HFF-Myc (cell line): ENCODE measurements around the gene CELF5.
"Not testable (repeated sequence)": the region's sequence is repeated elsewhere in the genome, so short reads cannot be mapped to it uniquely, and the experiment has no call there.

Experiments
- DNase-seq: peaks from one replicate; pipeline ENCODE4 v3.0.0-alpha.2; 2011; ENCODE audit warnings: low read depth; ENCODE audit errors: extremely low read depth
- H3K4me3 ChIP-seq: replicated peaks from 2 replicates; pipeline ENCODE4 v1.5.1; 2011; ENCODE audit warnings: low read depth, mild to moderate bottlenecking, control low read depth, low read length
- TF ChIP-seq, protein P1 (sequence below): IDR thresholded peaks from 2 replicates; pipeline ENCODE4 v1.5.1; 2012; ENCODE audit warnings: mild to moderate bottlenecking, low read depth, low read length, control low read depth; ENCODE audit errors: missing control alignments

Gene CELF5

GRCh38 chr19:3198901-3199700 lies 25.4 kb upstream of the CELF5 start:
- no peak for DNase-seq
- TF ChIP-seq, protein P1, sequence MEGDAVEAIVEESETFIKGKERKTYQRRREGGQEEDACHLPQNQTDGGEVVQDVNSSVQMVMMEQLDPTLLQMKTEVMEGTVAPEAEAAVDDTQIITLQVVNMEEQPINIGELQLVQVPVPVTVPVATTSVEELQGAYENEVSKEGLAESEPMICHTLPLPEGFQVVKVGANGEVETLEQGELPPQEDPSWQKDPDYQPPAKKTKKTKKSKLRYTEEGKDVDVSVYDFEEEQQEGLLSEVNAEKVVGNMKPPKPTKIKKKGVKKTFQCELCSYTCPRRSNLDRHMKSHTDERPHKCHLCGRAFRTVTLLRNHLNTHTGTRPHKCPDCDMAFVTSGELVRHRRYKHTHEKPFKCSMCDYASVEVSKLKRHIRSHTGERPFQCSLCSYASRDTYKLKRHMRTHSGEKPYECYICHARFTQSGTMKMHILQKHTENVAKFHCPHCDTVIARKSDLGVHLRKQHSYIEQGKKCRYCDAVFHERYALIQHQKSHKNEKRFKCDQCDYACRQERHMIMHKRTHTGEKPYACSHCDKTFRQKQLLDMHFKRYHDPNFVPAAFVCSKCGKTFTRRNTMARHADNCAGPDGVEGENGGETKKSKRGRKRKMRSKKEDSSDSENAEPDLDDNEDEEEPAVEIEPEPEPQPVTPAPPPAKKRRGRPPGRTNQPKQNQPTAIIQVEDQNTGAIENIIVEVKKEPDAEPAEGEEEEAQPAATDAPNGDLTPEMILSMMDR, result no peak
- H3K4me3 ChIP-seq, result no peak overlapping the region

GRCh38 chr19:3201072-3201700 lies 23.3 kb upstream of the CELF5 start:
- DNase-seq, result no peak
- TF ChIP-seq, protein P1, result no peak
- H3K4me3 ChIP-seq, result no peak overlapping the region

- TF ChIP-seq, protein P1, result no peak
- no peak for DNase-seq
- no peak overlapping the region for H3K4me3 ChIP-seq
Observed at GRCh38 chr19:3201911-3202310, 22.6 kb upstream of the CELF5 start.

DNA sequence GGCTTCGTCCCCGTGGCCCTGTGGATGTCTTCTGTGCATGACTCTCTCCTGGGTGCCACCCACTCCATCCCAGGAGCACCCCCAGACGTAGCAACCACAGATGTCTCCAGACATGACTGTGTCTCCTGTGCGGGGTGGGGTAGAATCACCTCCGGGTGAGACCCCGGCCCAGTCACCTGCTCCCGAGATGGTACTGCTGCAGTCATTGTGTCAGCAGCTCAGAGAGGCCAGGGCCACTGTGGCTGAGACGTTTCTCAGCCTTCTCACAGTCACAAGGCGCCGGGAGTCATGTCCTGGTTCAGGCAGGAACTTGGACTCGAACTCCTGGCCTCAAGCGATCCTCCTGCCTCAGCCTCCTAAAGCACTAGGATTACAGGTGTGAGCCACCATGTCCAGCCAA lies 22.1 kb upstream of the CELF5 start:
- DNase-seq, result no peak
- no peak overlapping the region for H3K4me3 ChIP-seq
- TF ChIP-seq, protein P1, result no peak

GRCh38 chr19:3202895-3203294 lies 21.6 kb upstream of the CELF5 start:
- not testable (repeated sequence) for H3K4me3 ChIP-seq, DNase-seq

GRCh38 chr19:3203805-3204645 lies 20.4 kb upstream of the CELF5 start:
- H3K4me3 ChIP-seq, result no peak overlapping the region
- no peak for DNase-seq
- TF ChIP-seq, protein P1, result no peak

DNA sequence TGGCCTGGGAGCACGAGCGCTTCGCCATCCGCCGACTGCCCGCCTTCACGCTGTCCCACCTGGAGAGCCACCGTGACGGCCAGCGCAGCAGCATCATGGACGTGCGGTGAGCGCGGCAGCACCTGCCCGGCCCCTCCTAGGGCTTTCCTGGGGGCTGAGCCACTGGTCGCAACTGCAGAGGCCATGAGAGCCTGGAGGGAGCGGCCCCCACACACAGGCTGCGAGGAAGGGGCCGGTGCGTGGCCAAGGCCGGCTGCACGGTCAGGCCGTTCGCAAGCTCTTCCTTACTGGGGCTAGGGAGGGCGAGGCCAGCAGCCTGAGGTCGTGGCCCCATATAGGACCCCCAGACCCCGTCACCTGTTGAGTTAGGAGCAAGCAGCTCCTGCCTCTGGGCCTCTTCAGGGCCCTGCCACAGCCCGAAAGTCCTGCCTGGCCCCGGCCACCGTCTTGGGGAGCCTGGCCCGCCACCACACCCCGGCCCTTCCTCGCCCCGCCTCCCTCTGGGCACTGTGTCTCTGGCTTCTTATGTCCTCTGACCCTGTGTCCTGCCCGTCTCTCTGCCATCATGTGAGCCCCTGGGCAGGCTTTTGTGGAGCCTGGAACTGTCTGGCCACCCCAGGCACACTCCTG lies 19.7 kb upstream of the CELF5 start:
- TF ChIP-seq, protein P1, result no peak
- DNase-seq, result no peak
- H3K4me3 ChIP-seq, result no peak overlapping the region
